ENCODE measurements around the gene PNPLA2. TPM values are rescaled to one million over a fixed set of nuclear protein-coding genes. Genes with fewer than 3 reads are reported as not detected.

Gene PNPLA2
- total RNA-seq, 1 experiment from 2014 or later = 66.5 TPM

- TF ChIP-seq NR1H2 (CRISPR knock-in tag; IDR thresholded peaks at IDR 0.05) (no peak), ELF4 (CRISPR knock-in tag; IDR thresholded peaks at IDR 0.05; ENCODE audit: low read depth) (no peak), GRHL2 (CRISPR knock-in tag; IDR thresholded peaks at IDR 0.05; ENCODE audit: insufficient replicate concordance, severe bottlenecking) (no peak), E2F1 (CRISPR knock-in tag; IDR thresholded peaks at IDR 0.05) (no peak), TCF7 (CRISPR knock-in tag; IDR thresholded peaks at IDR 0.05; ENCODE audit: low read depth) (no peak), ZBTB43 (CRISPR knock-in tag; IDR thresholded peaks at IDR 0.05) (no peak), FOXJ3 (CRISPR knock-in tag; IDR thresholded peaks at IDR 0.05; ENCODE audit: borderline replicate concordance) (no peak), ETV6 (CRISPR knock-in tag; IDR thresholded peaks at IDR 0.05) (no peak), KAT7 (CRISPR knock-in tag; IDR thresholded peaks at IDR 0.05; ENCODE audit: borderline replicate concordance) (no peak), HMGA2 (CRISPR knock-in tag; IDR thresholded peaks at IDR 0.05) (no peak), NFATC4 (CRISPR knock-in tag; IDR thresholded peaks at IDR 0.05) (no peak), E2F5 (CRISPR knock-in tag; IDR thresholded peaks at IDR 0.05) (no peak), AFF4 (CRISPR knock-in tag; IDR thresholded peaks at IDR 0.05; ENCODE audit: borderline replicate concordance) (no peak), FOXP4 (CRISPR knock-in tag; IDR thresholded peaks at IDR 0.05) (peak; percentile 85), USF2 (CRISPR knock-in tag; IDR thresholded peaks at IDR 0.05) (peak; percentile 22; the same call in 1 of the 2 replicates), ZMAT4 (CRISPR knock-in tag; IDR thresholded peaks at IDR 0.05) (no peak), SP1 (CRISPR knock-in tag; conservative IDR thresholded peaks at IDR 0.05) (peak; percentile 29), CREM (CRISPR knock-in tag; IDR thresholded peaks at IDR 0.05) (no peak), MAX (CRISPR knock-in tag; IDR thresholded peaks at IDR 0.05) (peak; percentile 87), ZNF138 (CRISPR knock-in tag; conservative IDR thresholded peaks at IDR 0.05) (no peak; the same call in 1 of the 2 replicates), ZNF317 (CRISPR knock-in tag; IDR thresholded peaks at IDR 0.05; ENCODE audit: borderline replicate concordance, low read depth) (no peak), ZNF423 (CRISPR knock-in tag; IDR thresholded peaks at IDR 0.05) (peak; percentile 4; the same call in 1 of the 2 replicates), ZNF425 (CRISPR knock-in tag; conservative IDR thresholded peaks at IDR 0.05) (no peak)
Observed at GRCh38 chr11:843818-844692, 25.3 kb downstream of the PNPLA2 start (continued).
